ENCODE results near the gene P2RX1.
"Not testable (repeated sequence)": the region's sequence is repeated elsewhere in the genome, so short reads cannot be mapped to it uniquely, and the experiment has no call there.

P2RX1 gene

GRCh38 chr17:3885271-3885670 is 31.0 kb downstream of the P2RX1 start:
- DNase-seq: no peak

- no peak for DNase-seq
Measured at GRCh38 chr17:3884188-3884587, 32.1 kb downstream of the P2RX1 start.

GRCh38 chr17:3882276-3882675 is 34.0 kb downstream of the P2RX1 start:
- no peak for DNase-seq

- DNase-seq: no peak
Measured at GRCh38 chr17:3880983-3881382, 35.3 kb downstream of the P2RX1 start.

- no peak for DNase-seq
Measured at GRCh38 chr17:3879591-3880417, 36.5 kb downstream of the P2RX1 start.

- no peak for DNase-seq
Measured at GRCh38 chr17:3879186-3879585, 37.1 kb downstream of the P2RX1 start.

- no peak for DNase-seq
Measured at GRCh38 chr17:3877220-3877619, 39.0 kb downstream of the P2RX1 start.

- DNase-seq: no peak
Measured at GRCh38 chr17:3875317-3875716, 40.9 kb downstream of the P2RX1 start.

GRCh38 chr17:3873862-3874261 is 42.4 kb downstream of the P2RX1 start:
- DNase-seq: no peak

- no peak for DNase-seq
Measured at GRCh38 chr17:3870871-3871306, 45.4 kb downstream of the P2RX1 start.

GRCh38 chr17:3867606-3868005 is 48.7 kb downstream of the P2RX1 start:
- DNase-seq: no peak

- DNase-seq: no peak
Measured at GRCh38 chr17:3867106-3867505, 49.2 kb downstream of the P2RX1 start.

- DNase-seq: no peak
Measured at GRCh38 chr17:3866276-3866675, 50.0 kb downstream of the P2RX1 start.

GRCh38 chr17:3865176-3865575 is 51.1 kb downstream of the P2RX1 start:
- no peak for DNase-seq

- no peak for DNase-seq
Measured at GRCh38 chr17:3864534-3864933, 51.7 kb downstream of the P2RX1 start.

- no peak for DNase-seq
Measured at GRCh38 chr17:3861761-3862681, 54.2 kb downstream of the P2RX1 start.

- no peak for DNase-seq
Measured at GRCh38 chr17:3860939-3861700, 55.1 kb downstream of the P2RX1 start.

GRCh38 chr17:3859940-3860339 is 56.3 kb downstream of the P2RX1 start:
- DNase-seq: no peak

- DNase-seq: no peak
Measured at GRCh38 chr17:3857261-3858105, 58.8 kb downstream of the P2RX1 start.

- not testable (repeated sequence) for DNase-seq
Measured at GRCh38 chr17:3854204-3854603, 62.1 kb downstream of the P2RX1 start.

GRCh38 chr17:3852561-3852960 is 63.7 kb downstream of the P2RX1 start:
- peak; percentile 32 for DNase-seq

- DNase-seq: no peak
Measured at GRCh38 chr17:3851461-3852100, 64.7 kb downstream of the P2RX1 start.
